GM18499 (cell line): ENCODE measurements around the gene UPF2.

Experiments
- ATAC-seq: cut with Tn5 transposase; IDR thresholded peaks from one replicate; pipeline ENCODE4 v1.9.1; 2021; ENCODE audit warnings: moderate number of reproducible peaks; ENCODE audit not compliant: insufficient read depth, unreplicated experiment

Gene UPF2

GRCh38 chr10:11875494-11876281, 166.9 kb downstream of the UPF2 start:
- ATAC-seq: no peak

GRCh38 chr10:11874568-11875493, 167.8 kb downstream of the UPF2 start:
- ATAC-seq: no peak

GRCh38 chr10:11871466-11871865, 171.1 kb downstream of the UPF2 start:
- ATAC-seq: no peak

- ATAC-seq: no peak
Observed at GRCh38 chr10:11870900-11871400, 171.7 kb downstream of the UPF2 start.

GRCh38 chr10:11870461-11870780, 172.2 kb downstream of the UPF2 start:
- no peak for ATAC-seq
